ENCODE data around the gene UNC119.

DNA sequence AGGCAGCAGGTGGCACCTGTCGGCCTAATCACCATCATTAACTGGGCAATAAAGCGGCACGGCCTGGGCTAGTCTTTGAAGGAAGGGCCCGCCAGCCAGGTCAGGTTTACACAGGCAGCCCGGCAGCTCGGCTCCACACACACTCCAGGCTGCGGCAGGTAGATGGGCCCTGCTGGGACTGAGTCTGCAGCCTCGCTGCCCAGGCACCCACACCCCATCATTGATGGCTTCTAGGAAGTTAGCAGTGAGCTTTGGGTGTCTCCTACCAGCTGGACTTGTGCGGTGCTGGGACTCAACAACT, 53.1 kb downstream of the UNC119 start:
- TF ChIP-seq, protein P1, sequence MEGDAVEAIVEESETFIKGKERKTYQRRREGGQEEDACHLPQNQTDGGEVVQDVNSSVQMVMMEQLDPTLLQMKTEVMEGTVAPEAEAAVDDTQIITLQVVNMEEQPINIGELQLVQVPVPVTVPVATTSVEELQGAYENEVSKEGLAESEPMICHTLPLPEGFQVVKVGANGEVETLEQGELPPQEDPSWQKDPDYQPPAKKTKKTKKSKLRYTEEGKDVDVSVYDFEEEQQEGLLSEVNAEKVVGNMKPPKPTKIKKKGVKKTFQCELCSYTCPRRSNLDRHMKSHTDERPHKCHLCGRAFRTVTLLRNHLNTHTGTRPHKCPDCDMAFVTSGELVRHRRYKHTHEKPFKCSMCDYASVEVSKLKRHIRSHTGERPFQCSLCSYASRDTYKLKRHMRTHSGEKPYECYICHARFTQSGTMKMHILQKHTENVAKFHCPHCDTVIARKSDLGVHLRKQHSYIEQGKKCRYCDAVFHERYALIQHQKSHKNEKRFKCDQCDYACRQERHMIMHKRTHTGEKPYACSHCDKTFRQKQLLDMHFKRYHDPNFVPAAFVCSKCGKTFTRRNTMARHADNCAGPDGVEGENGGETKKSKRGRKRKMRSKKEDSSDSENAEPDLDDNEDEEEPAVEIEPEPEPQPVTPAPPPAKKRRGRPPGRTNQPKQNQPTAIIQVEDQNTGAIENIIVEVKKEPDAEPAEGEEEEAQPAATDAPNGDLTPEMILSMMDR (conservative IDR thresholded peaks at IDR 0.05; ENCODE audit: low read length), result no peak
- no peak for TF ChIP-seq EZH2phosphoT487 (IDR thresholded peaks at IDR 0.05; ENCODE audit: borderline replicate concordance, low read depth, low read length)

Data from OCI-LY7 (cell line).